Fibroblast of mammary gland (primary cell): ENCODE measurements around the gene PIH1D1.

Experiments used
- DNase-seq: peaks from one replicate; pipeline ENCODE4 v3.0.0-alpha.2; 2010; ENCODE audit warnings: low read depth
- H3K4me3 ChIP-seq: 2 replicates; pipeline ENCODE4 v1.5.1; 2011; ENCODE audit warnings: low read depth, mild to moderate bottlenecking, low read length, moderate library complexity; ENCODE audit not compliant: control insufficient read depth
- TF ChIP-seq, protein P1 (sequence below): conservative IDR thresholded peaks from 2 replicates; pipeline ENCODE4 v1.5.1; 2011; ENCODE audit warnings: low read depth, low read length, inconsistent platforms; ENCODE audit not compliant: control insufficient read depth, insufficient read depth

The PIH1D1 gene

DNA sequence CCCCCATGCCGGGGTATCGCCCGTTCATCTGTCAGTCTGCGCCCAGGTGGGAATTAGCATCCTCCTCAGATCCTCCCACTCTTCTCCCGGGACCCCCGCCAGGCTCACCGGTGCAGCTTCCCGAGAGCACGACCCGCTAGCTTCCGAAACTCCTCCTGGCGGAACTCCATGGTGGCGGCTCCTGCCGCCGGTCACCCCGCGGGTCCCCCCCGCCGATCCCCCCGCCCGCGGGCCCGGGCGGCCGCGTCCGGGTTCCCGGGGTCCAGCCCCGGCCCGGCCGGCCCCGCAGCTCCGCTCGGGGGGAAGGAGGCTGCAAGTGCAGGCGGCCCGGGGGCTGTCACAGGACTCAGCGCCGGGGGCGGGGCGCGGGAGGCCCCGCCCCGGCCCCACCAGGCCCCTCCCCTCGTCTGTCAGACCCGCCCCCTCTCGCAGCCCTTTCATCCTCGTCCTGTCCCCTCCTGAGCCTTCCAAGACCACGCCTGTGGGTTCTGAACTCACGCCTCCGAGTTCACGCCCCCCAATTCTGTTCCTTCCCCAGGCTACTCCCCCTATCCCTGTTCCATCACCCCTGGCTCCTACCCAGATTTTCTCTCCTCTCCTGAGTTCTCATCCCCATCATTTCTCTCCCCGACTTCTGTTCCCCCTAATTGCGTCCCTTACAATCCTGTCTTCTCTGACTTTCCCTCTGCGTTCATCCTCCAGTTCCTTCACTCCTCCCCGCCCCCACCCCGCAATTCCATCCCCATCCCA lies 10.2 kb downstream of the PIH1D1 start, which contains the start of gene SLC17A7:
SLC17A7 (minus strand) TSS at position 318 of the 750 bp plus-strand sequence; CDS start at position 170, 148 bp downstream.
- H3K4me3 ChIP-seq: no peak within 1 kb of the TSS
- no peak for DNase-seq
- TF ChIP-seq, protein P1, sequence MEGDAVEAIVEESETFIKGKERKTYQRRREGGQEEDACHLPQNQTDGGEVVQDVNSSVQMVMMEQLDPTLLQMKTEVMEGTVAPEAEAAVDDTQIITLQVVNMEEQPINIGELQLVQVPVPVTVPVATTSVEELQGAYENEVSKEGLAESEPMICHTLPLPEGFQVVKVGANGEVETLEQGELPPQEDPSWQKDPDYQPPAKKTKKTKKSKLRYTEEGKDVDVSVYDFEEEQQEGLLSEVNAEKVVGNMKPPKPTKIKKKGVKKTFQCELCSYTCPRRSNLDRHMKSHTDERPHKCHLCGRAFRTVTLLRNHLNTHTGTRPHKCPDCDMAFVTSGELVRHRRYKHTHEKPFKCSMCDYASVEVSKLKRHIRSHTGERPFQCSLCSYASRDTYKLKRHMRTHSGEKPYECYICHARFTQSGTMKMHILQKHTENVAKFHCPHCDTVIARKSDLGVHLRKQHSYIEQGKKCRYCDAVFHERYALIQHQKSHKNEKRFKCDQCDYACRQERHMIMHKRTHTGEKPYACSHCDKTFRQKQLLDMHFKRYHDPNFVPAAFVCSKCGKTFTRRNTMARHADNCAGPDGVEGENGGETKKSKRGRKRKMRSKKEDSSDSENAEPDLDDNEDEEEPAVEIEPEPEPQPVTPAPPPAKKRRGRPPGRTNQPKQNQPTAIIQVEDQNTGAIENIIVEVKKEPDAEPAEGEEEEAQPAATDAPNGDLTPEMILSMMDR: no peak

DNA sequence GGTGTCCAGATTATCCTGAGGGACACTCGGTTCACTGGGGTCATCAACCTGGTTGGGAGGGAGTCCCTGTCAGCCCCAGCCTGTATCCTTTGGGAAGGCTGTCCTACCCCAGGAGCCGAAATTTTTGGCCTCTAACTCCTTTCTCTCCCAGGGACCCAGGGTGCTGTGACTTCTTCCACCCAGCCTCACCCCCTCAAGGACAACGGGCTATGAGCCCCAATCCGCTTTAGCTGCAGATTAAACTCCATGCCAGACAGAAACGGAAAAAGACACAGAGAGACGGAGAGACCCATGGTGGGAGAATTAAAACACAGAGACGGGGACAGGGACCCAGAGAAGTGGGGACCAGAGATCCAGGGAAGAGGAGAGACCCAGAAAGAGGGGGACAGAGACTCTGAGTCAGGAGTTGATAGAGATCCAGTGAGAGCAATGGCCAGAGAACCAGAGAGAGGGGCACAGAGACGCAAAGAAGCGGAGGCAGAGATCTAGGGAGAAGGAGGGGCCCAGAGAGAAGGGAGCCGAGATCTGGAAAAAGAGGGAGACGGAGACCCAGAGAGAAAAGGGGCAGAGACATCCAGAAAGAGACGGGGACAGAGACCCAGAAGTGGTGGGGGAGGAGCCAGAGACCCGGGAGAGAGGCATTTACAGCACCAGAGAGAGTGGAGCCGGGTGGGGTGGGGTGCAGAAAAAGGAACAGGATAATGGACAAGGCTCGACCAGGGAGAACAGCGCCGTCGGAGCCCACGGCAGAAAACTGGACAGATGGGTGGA lies 11.0 kb downstream of the PIH1D1 start:
- TF ChIP-seq, protein P1: no peak
- DNase-seq: no peak
- no peak overlapping the region for H3K4me3 ChIP-seq

DNA sequence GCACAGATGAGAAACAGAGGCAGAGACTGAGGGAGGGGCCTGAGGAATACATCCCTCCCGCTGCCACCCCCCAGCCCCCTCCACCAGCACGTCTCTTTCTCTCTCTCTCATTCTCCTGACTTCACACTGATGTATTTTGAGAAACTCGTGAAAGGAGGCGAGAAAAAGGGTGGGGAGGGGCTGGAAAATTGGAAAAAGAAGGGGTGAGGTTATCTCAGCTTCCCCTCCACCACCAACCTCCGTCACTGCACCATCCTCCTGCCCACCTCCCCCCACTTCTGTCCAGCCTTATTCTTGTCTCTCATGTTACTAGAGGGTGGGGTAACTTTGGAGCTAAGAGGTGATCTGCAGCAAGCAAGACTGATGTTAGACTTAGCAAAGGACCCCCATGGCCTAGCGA lies 11.8 kb downstream of the PIH1D1 start:
- DNase-seq: no peak
- TF ChIP-seq, protein P1: no peak
- H3K4me3 ChIP-seq: no peak overlapping the region

DNA sequence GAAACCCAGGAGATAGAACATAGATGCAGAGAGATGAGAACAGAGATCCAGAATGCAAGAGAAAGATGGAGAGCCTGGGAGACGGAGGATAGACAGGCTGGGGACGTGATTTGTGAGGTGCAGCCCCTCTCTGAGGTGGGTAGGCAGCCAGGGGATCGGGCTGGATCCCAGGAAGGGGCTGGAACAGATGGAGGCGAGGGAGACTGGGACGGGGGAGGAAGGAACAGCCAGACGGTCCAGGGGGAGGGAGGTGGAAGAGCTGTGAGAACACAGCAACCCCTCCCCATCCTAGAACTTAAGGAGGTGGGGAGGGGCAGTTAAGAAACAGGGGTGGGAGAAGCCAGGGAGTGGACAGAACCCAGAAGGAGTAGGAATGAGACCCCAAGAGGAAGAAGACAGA lies 13.4 kb downstream of the PIH1D1 start:
- TF ChIP-seq, protein P1: no peak
- no peak overlapping the region for H3K4me3 ChIP-seq
- no peak for DNase-seq

DNA sequence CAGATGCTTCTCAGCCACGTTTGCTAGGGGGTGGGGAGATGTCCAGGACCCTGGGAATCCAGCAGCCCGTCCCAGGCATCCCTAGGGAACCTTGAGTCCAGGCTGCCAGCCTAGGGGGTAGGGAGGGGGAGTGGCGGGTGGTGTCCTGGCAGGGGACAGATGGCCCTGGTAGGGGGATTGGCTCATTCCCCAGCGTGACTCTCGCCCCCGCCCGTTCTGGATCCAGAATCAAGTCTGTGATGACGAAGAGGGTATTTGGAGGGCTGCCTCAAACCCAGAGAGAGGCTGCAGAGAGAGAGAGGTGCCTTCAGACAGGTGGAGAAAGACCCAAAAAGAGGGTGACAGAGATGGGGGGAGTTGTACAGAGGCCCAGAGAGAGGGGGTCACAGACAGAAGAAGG lies 14.4 kb downstream of the PIH1D1 start:
- H3K4me3 ChIP-seq: no peak overlapping the region
- DNase-seq: no peak
- TF ChIP-seq, protein P1: no peak

DNA sequence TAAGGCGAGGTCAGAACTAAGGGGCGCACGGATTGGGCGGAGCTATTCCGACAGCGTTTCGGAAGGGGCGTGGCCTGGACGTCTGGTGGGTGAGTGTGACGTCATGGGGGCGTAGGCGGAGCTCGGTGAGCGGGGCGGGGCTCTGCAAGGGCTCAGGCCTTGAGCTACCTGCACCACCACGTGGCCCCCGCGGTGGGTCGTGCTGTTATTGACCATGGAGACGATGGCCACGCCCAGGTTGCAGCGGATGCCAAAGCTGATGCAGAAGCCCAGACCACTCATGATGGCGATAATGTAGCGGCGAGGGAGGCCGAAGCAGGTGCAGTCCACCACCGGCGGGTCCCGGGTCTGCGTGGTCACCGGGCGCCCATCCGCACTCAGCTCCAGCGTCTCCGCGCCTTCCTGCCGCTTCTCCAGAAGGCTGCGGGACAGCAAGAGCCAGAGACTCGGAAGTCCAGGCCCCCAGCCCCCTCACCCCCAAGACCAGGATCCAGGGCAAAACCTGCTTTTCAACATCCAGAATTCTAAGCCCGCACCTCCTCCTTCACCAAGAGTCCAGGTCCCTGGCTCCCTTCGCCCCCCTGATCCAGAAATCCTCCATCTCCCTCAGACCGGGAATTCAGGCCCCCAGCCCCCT lies 15.1 kb downstream of the PIH1D1 start:
- TF ChIP-seq, protein P1: no peak
- DNase-seq: no peak
- no peak overlapping the region for H3K4me3 ChIP-seq
